Esophagus squamous epithelium (tissue), 4 donors: ENCODE results near the gene ZNF575.

ENCODE experiments used
- CTCF ChIP-seq, 6 experiments: fragments of 450-650 bp in 4 of 6; fragments of 200-600 bp in 2 of 6; sonication (generic) in 2 of 6; IDR thresholded peaks; one replicate each; pipeline ENCODE4 v1.5.1; 2016 to 2019; ENCODE audit warnings: antibody characterized with exemption in 6 of 6, mild to moderate bottlenecking in 4 of 6, moderate library complexity in 4 of 6
- POLR2A ChIP-seq, 4 donors: fragments of 450-650 bp; IDR thresholded peaks; one replicate each; pipeline ENCODE4 v1.6.1; 2017; ENCODE audit warnings: antibody characterized with exemption in 4 of 4, mild to moderate bottlenecking in 4 of 4, moderate library complexity in 3 of 4

GRCh38 chr19:43575156-43575950, 42.4 kb downstream of the ZNF575 start, which contains the start of the genes PINLYP and XRCC1:
- TF ChIP-seq CTCF (IDR thresholded peaks at IDR 0.05) (peak in 1 of 6 experiments; percentile 7), POLR2A (IDR thresholded peaks at IDR 0.05) (peak in 2 of 4 donors; percentile 12 to 58)
